Astrocyte (in vitro differentiated cells and primary cell): Measurements from ENCODE around the gene FGF22.

ENCODE experiments used
- CTCF ChIP-seq: IDR thresholded peaks from 2 replicates; pipeline ENCODE4 v1.5.1; 2011; ENCODE audit warnings: low read depth, mild to moderate bottlenecking, inconsistent platforms, low read length, moderate library complexity; ENCODE audit not compliant: insufficient read depth
- EZH2 ChIP-seq: IDR thresholded peaks from 2 replicates; pipeline ENCODE4 v1.6.1; 2012; ENCODE audit warnings: mild to moderate bottlenecking, low read length, inconsistent platforms; ENCODE audit not compliant: insufficient read depth

GRCh38 chr19:677601-678436 is 38.1 kb downstream of the FGF22 start:
- TF ChIP-seq CTCF, result no peak
- no peak for TF ChIP-seq EZH2
